Skeletal muscle tissue (tissue), 4 donors: Measurements from ENCODE around the gene GIT1. TPM values are rescaled to one million over a fixed set of nuclear protein-coding genes. Genes with fewer than 3 reads are reported as not detected.
A peak's percentile ranks its signal among the peaks of the same experiment; 100 is the strongest.

Experiments used
- H3K27ac ChIP-seq: one replicate; pipeline ENCODE4 v1.7.0; 2013; ENCODE audit warnings: mild to moderate bottlenecking, low read depth, low read length, inconsistent platforms
- H3K27me3 ChIP-seq, 3 donors: one replicate each; pipeline ENCODE4 v1.7.0; 2013; ENCODE audit warnings: low read length in 3 of 3; ENCODE audit not compliant: control insufficient read depth in 3 of 3, insufficient read depth in 3 of 3
- H3K36me3 ChIP-seq, 3 donors: one replicate each; pipeline ENCODE4 v1.7.0; 2013; ENCODE audit warnings: low read length in 3 of 3; ENCODE audit not compliant: control insufficient read depth in 3 of 3, insufficient read depth in 3 of 3
- H3K4me1 ChIP-seq, 3 donors: one replicate each; pipeline ENCODE4 v1.7.0; 2013; ENCODE audit warnings: low read length in 3 of 3, mild to moderate bottlenecking in 3 of 3; ENCODE audit not compliant: control insufficient read depth in 3 of 3, insufficient read depth in 3 of 3
- H3K4me3 ChIP-seq, 3 donors: one replicate each; pipeline ENCODE4 v1.7.0; 2013; ENCODE audit warnings: low read length in 3 of 3
- H3K9ac ChIP-seq, 3 donors: one replicate each; pipeline ENCODE4 v1.7.0; 2013; ENCODE audit warnings: low read length in 3 of 3, mild to moderate bottlenecking in 3 of 3, moderate library complexity in 2 of 3, low read depth in 1 of 3
- H3K9me3 ChIP-seq, 3 donors: one replicate each; pipeline ENCODE4 v1.7.0; 2013; ENCODE audit warnings: low read length in 3 of 3; ENCODE audit not compliant: control insufficient read depth in 3 of 3
- total RNA-seq: library from RNA; depleted of rRNA; stranded (reverse); fragments of >200 nt; gene quantifications from one replicate; pipeline ENCODE4 v1.2.3, GENCODE V29; 2014
- donor health status: Osteomylitis.

The GIT1 gene
- total RNA-seq, 1 donor from 2014 or later, result 11.0 TPM

DNA sequence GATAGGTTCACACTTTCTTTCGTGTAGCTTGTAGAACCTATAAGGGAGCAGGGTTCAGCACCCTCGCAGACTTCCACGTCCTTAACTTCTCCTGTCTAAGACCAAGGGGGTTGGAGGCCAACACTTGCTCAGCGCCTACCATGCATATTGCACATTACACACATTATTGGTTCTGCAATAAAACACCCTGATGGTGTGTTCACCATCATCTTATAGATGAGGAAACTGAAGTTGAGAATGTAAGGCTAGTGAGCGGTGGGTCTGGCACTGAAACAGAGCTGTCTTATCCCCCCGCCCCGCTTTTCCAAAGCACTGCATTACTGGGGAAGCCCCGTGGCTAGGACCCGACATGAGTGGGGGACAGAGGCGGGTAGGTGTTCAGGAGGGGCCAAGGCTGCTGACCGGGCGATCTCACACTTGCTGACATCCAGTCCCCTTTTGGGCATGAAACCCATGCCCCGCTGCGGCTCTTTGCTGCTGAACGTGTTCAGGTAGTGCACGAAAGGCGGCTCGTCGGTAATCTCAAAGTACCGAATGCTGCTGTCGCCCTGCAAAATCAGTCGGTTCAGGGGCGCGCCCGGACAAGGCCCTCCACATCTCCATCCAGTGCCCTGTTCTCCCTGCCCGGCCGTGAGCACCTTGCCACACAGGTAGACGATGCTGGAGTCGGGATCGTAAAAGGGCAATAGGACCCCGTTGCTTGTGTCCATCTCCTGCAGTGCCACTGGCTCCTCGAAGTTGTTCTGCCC, 27.0 kb upstream of the GIT1 start:
- peak overlapping the region; percentile 47 for H3K27ac ChIP-seq
- H3K4me3 ChIP-seq, result peak overlapping the region; percentile 38 to 67 (median 56)
- no peaks in the 10 kb centered on the region for H3K27me3 ChIP-seq
- no peaks in the 10 kb centered on the region for H3K9me3 ChIP-seq
- H3K9ac ChIP-seq, result peak overlapping the region in 2 of 3 donors; percentile 20 to 97
- H3K36me3 ChIP-seq, result peaks cover 26 to 35% (median 30%) of the 10 kb centered on the region in 3 donors
- peaks cover 79 to 82% (median 81%) of the 10 kb centered on the region in 3 donors for H3K4me1 ChIP-seq

DNA sequence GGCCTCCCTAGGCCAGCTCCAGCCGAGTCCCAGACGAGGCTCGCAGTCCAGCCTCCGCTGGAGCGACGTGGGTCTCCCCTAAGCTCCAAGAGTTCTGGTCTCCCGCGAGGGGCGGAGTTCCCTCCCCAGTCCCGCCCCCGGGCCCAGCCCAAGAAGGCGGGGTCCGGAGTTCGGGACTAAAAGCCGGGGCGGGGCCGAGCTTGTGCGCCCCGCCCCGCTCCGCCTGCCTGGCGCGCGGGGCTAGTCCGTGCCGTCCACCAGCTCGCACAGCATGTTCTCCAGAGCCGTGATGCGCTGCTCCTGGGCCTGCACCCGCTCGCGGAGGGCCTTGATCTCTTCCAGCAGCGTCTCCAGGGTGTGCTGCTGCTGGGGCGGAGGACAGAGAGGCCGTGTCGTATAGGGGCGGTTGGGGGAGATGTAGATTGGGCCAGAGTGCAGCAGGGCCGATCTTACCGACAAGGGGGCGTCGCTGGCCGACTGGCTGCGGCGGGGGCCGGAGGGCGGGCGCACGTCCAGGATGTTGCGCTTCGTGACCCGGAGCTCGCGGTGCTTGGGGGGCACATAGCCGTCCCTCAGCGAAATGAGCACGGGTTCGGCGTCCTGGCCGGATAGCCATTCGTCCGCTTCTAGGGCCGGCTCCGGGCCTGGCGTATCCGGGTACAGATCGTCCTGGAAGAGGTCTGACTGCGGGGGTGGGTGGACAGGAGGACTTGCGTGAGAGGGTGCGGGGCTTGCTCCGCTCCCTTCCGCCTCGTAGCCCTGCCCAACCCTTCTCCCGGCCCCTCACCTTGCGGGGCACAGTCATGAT, 26.2 kb upstream of the GIT1 start:
- Histone ChIP-seq H3K36me3 (peaks cover 20 to 27% (median 24%) of the 10 kb centered on the region in 3 donors), H3K4me1 (peaks cover 71 to 74% (median 73%) of the 10 kb centered on the region in 3 donors), H3K27me3 (no peaks in the 10 kb centered on the region), H3K27ac (peak overlapping the region; percentile 47), H3K9me3 (no peaks in the 10 kb centered on the region), H3K9ac (peak overlapping the region in 2 of 3 donors; percentile 32 to 70), H3K4me3 (peak overlapping the region; percentile 48 to 67 (median 56))

DNA sequence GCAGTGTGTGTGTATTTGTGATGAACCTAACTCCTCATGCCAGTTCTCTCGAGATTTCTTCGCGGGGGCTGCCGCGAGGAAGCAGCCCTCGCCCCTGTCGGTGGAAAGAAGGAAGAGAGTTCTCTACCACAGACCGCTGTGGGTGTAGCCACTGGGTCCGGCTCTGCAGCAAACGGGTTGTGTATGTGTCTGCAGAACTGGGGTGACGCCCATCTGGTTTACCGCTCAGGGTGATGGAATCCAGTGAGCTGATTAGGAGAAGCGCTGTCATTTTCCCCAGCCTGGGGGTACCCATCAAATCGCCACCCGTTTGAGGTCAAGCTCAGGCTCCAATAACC, 25.6 kb upstream of the GIT1 start:
- H3K4me1 ChIP-seq, result peaks cover 64 to 67% (median 66%) of the 10 kb centered on the region in 3 donors
- H3K27me3 ChIP-seq, result no peaks in the 10 kb centered on the region
- H3K4me3 ChIP-seq, result peak overlapping the region in 2 of 3 donors; percentile 48 to 56
- peak overlapping the region in 1 of 3 donors; percentile 77 for H3K9ac ChIP-seq
- peak overlapping the region; percentile 47 for H3K27ac ChIP-seq
- H3K36me3 ChIP-seq, result peaks cover 20 to 24% (median 23%) of the 10 kb centered on the region in 3 donors
- H3K9me3 ChIP-seq, result no peaks in the 10 kb centered on the region

DNA sequence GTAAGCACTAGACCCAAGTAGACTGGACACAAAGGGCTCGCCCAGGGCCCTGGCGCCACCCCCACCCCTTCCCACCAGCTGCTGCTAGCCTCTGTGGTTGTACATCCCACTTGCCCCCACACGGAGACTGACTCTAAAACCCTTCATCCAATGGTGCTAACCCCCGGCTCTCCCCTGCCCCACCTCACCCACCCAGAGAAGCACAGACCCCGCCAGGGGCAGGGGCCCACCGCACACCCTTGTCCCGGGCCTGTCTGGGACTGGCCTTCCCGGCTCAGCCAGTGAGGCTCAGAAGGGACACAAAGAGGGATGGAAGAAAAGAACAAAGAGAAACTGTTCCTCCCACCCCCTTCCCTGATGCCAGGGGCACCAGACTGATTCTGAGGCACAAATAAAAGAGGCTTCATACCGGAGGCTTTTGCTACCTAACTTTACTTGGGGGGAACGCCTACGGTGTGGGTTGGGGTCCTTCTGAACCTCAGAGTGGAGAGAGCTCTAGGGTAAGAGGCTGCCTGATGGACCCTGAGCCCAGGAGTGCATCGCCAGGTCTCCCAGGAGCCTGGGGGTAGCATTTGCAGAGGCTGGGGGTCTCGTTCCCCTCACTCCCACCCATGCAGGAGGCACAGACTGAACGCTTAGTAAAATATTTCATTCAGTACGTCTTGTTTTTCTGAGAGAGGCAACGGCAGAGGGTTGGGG, 25.1 kb upstream of the GIT1 start:
- no peak overlapping the region for H3K4me3 ChIP-seq
- H3K27ac ChIP-seq, result peak overlapping the region; percentile 64
- H3K36me3 ChIP-seq, result peaks cover 17 to 24% (median 22%) of the 10 kb centered on the region in 3 donors
- no peaks in the 10 kb centered on the region for H3K9me3 ChIP-seq
- H3K9ac ChIP-seq, result peak overlapping the region; percentile 33 to 77 (median 38)
- no peaks in the 10 kb centered on the region for H3K27me3 ChIP-seq
- peaks cover 59 to 63% (median 62%) of the 10 kb centered on the region in 3 donors for H3K4me1 ChIP-seq

- Histone ChIP-seq H3K4me3 (peak overlapping the region; percentile 46 to 70 (median 58)), H3K4me1 (peaks cover 58 to 64% (median 62%) of the 10 kb centered on the region in 3 donors), H3K9me3 (no peaks in the 10 kb centered on the region), H3K27ac (peak overlapping the region; percentile 64), H3K36me3 (peaks cover 17 to 22% (median 17%) of the 10 kb centered on the region in 3 donors), H3K9ac (peak overlapping the region; percentile 33 to 77 (median 38)), H3K27me3 (no peaks in the 10 kb centered on the region)
Measured at GRCh38 chr17:29613856-29614255, 24.4 kb upstream of the GIT1 start.

DNA sequence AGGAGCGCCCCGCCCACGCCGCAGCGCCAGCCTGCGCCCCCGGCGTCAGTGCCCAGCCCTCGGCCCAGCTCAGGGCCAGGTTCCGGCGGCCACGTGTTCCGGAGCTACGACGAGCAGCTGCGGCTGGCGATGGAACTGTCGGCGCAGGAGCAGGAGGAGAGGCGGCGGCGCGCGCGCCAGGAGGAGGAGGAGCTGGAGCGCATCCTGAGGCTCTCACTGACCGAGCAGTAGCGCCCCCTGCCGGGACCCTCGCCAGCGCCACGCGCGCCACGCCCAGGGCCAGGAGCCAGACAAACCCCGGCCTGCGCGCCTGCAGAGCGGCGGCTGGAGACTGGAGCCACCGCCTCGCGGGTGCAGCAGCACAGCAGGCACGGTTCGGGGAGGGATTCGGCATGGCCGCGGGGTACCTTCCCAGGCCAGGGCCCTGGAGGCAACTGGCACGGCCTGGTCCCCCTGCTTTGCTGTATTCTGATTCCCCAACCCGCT, 23.9 kb upstream of the GIT1 start:
- H3K4me1 ChIP-seq, result peaks cover 54 to 64% (median 61%) of the 10 kb centered on the region in 3 donors
- H3K9ac ChIP-seq, result peak overlapping the region in 2 of 3 donors; percentile 38 to 77
- peak overlapping the region; percentile 66 for H3K27ac ChIP-seq

DNA sequence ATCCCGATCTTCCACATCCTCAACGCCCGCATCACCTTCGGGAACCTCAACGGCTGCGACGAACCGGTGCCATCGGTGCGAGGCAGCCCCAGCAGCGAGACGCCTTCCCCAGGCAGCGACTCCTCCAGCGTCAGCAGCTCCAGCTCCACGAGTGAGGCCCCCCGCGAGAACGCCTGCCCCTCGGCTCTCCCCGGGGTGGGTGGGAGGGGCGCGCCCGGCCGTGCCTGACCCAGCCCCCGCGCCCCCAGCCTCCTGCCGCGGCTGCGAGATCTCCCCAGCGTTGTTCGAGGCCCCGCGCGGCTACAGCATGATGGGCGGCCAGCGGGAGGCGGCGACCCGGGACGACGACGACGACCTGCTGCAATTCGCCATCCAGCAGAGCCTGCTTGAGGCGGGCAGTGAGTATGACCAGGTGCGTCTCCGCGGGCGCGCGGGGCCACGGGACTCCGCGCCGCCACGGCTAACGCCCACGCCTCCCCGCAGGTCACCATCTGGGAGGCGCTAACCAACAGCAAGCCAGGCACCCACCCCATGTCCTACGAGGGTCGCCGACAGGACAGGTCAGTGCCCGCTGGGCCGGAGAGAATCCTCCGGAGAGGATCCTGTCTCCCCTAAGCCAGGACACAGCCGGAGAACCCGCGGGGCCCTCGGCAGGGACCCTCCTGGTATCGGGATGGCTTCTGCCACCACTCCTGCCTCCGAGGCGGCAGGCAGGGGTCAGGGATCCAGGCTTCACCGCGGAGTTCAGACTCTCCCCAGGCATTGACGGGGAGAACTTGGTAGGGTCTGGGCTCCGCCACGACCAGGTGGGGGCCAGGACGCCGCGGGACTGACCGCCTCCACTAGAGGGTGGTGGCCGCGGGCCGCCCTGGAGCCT, 23.2 kb upstream of the GIT1 start:
- Histone ChIP-seq H3K4me3 (peak overlapping the region in 1 of 3 donors; percentile 6), H3K27ac (peak overlapping the region; percentile 66), H3K4me1 (peaks cover 47 to 57% (median 53%) of the 10 kb centered on the region in 3 donors), H3K9ac (no peak overlapping the region), H3K36me3 (peaks cover 13 to 17% (median 14%) of the 10 kb centered on the region in 3 donors), H3K9me3 (no peaks in the 10 kb centered on the region), H3K27me3 (no peaks in the 10 kb centered on the region)

More for the DNA sequence above, 23.9 kb upstream of the GIT1 start:
- Histone ChIP-seq H3K27me3 (no peaks in the 10 kb centered on the region), H3K4me3 (peak overlapping the region; percentile 46 to 70 (median 58)), H3K36me3 (peaks cover 13 to 17% (median 14%) of the 10 kb centered on the region in 3 donors), H3K9me3 (no peaks in the 10 kb centered on the region)

DNA sequence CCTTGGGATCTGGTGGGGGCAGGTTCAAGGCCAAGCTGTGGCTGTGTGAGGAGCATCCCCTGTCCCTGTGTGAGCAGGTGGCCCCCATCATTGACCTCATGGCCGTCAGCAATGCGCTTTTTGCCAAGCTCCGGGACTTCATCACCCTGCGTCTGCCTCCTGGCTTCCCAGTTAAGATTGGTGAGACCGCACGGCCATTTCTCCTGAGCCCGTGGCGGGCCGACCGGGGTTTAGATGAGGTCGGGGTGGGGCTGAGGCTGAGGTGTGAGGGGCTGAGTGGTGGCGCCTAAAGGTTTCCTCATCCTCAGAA, 22.6 kb upstream of the GIT1 start:
- no peak overlapping the region for H3K27ac ChIP-seq
- peaks cover 41 to 51% (median 47%) of the 10 kb centered on the region in 3 donors for H3K4me1 ChIP-seq
- no peaks in the 10 kb centered on the region for H3K27me3 ChIP-seq
- H3K9me3 ChIP-seq, result no peaks in the 10 kb centered on the region
- H3K36me3 ChIP-seq, result peaks cover 10 to 17% (median 13%) of the 10 kb centered on the region in 3 donors
- no peak overlapping the region for H3K4me3 ChIP-seq
- H3K9ac ChIP-seq, result no peak overlapping the region
